Ishikawa (cell line): Measurements from ENCODE around the gene IFI35.

Experiments used
- CEBPB ChIP-seq: IDR thresholded peaks from 2 replicates; pipeline ENCODE4 v1.6.1; 2012
- CREB1 ChIP-seq: IDR thresholded peaks from 2 replicates; pipeline ENCODE4 v1.6.1; 2012; ENCODE audit warnings: low read depth
- EGR1 ChIP-seq: IDR thresholded peaks from 2 replicates; pipeline ENCODE4 v1.6.1; 2012
- EP300 ChIP-seq: IDR thresholded peaks from 2 replicates; pipeline ENCODE4 v1.6.1; 2012; ENCODE audit warnings: borderline replicate concordance
- FOXM1 ChIP-seq: IDR thresholded peaks from 2 replicates; pipeline ENCODE4 v1.6.1; 2012; ENCODE audit warnings: low read depth, borderline replicate concordance
- NFIC ChIP-seq: IDR thresholded peaks from 2 replicates; pipeline ENCODE4 v1.6.1; 2012
- RAD21 ChIP-seq: IDR thresholded peaks from 2 replicates; pipeline ENCODE4 v1.6.1; 2012; ENCODE audit warnings: low read depth
- REST ChIP-seq: IDR thresholded peaks from 2 replicates; pipeline ENCODE4 v1.6.1; 2012; ENCODE audit warnings: low read depth, mild to moderate bottlenecking
- TAF1 ChIP-seq: IDR thresholded peaks from 2 replicates; pipeline ENCODE4 v1.6.1; 2012; ENCODE audit warnings: low read depth, mild to moderate bottlenecking
- TCF12 ChIP-seq: IDR thresholded peaks from 2 replicates; pipeline ENCODE4 v1.6.1; 2012; ENCODE audit warnings: low read depth
- TEAD4 ChIP-seq: IDR thresholded peaks from 2 replicates; pipeline ENCODE4 v1.6.1; 2012
- YY1 ChIP-seq: IDR thresholded peaks from 2 replicates; pipeline ENCODE4 v1.6.1; 2012; ENCODE audit warnings: low read depth
- ZBTB7A ChIP-seq: IDR thresholded peaks from 2 replicates; pipeline ENCODE4 v1.6.1; 2012; ENCODE audit warnings: low read depth
- TF ChIP-seq, protein P1 (sequence below): IDR thresholded peaks from 2 replicates; pipeline ENCODE4 v1.6.1; 2012
- TF ChIP-seq, protein P2 (sequence below): IDR thresholded peaks from 2 replicates; pipeline ENCODE4 v1.6.1; 2012

IFI35 gene

GRCh38 chr17:43014649-43015542 is 8.3 kb downstream of the IFI35 start:
- TF ChIP-seq YY1 (no peak), EGR1 (no peak), RAD21 (no peak), REST (no peak), FOXM1 (no peak)

GRCh38 chr17:43015579-43015978 is 9.0 kb downstream of the IFI35 start:
- TF ChIP-seq EGR1: no peak

- no peak for TF ChIP-seq YY1
- no peak for TF ChIP-seq REST
- TF ChIP-seq NFIC: no peak
- no peak for TF ChIP-seq RAD21
- no peak for TF ChIP-seq EP300
- no peak for TF ChIP-seq TCF12
- TF ChIP-seq TAF1: no peak
- no peak for TF ChIP-seq CREB1
- TF ChIP-seq FOXM1: no peak
- no peak for TF ChIP-seq EGR1
- no peak for TF ChIP-seq CEBPB
- TF ChIP-seq TEAD4: no peak
- TF ChIP-seq, protein P1, sequence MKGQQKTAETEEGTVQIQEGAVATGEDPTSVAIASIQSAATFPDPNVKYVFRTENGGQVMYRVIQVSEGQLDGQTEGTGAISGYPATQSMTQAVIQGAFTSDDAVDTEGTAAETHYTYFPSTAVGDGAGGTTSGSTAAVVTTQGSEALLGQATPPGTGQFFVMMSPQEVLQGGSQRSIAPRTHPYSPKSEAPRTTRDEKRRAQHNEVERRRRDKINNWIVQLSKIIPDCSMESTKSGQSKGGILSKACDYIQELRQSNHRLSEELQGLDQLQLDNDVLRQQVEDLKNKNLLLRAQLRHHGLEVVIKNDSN: no peak
- TF ChIP-seq, protein P2, sequence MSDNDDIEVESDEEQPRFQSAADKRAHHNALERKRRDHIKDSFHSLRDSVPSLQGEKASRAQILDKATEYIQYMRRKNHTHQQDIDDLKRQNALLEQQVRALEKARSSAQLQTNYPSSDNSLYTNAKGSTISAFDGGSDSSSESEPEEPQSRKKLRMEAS: no peak
These were observed 9.6 kb downstream of the IFI35 start for GRCh38 chr17:43016216-43016615.

GRCh38 chr17:43018008-43018853 is 11.6 kb downstream of the IFI35 start:
- TF ChIP-seq NFIC (no peak), FOXM1 (no peak), REST (no peak), YY1 (no peak), CREB1 (no peak), ZBTB7A (no peak), TEAD4 (no peak), RAD21 (no peak), EGR1 (no peak), TCF12 (no peak), CEBPB (no peak), TAF1 (no peak), EP300 (no peak)
- TF ChIP-seq, protein P1: no peak
- TF ChIP-seq, protein P2: no peak
